Nephron (organoid): ENCODE data around the gene ZNF552.
"Not testable (repeated sequence)": the region's sequence is repeated elsewhere in the genome, so short reads cannot be mapped to it uniquely, and the experiment has no call there.

Experiments used
- H3K27ac Mint-ChIP-seq, 3 experiments: 2 replicates each; pipeline ENCODE4 v1.8.0; 2020; ENCODE audit warnings: mixed read lengths in 3 of 3, mild to moderate bottlenecking in 2 of 3, moderate library complexity in 1 of 3
- H3K27me3 Mint-ChIP-seq: 2 replicates; pipeline ENCODE4 v1.8.0; 2021; ENCODE audit warnings: low read depth, mild to moderate bottlenecking, moderate library complexity, mixed read lengths
- H3K36me3 Mint-ChIP-seq: 2 replicates; pipeline ENCODE4 v1.8.0; 2020; ENCODE audit warnings: low read depth, mixed read lengths
- H3K4me1 Mint-ChIP-seq: 2 replicates; pipeline ENCODE4 v1.8.0; 2020; ENCODE audit warnings: mixed read lengths
- H3K4me3 Mint-ChIP-seq, 3 experiments: 2 replicates each; pipeline ENCODE4 v1.8.0; 2020; ENCODE audit warnings: mild to moderate bottlenecking in 3 of 3, mixed read lengths in 3 of 3, moderate library complexity in 2 of 3
- H3K9me3 Mint-ChIP-seq: 2 replicates; pipeline ENCODE4 v1.8.0; 2020; ENCODE audit warnings: mixed read lengths
- TF ChIP-seq, protein P1 (sequence below), 3 experiments: fragments of 200-600 bp; sonication (generic); IDR thresholded peaks; one replicate each; pipeline ENCODE4 v1.5.0; 2021; ENCODE audit warnings: antibody characterized with exemption in 3 of 3; ENCODE audit not compliant: unreplicated experiment in 3 of 3

ZNF552 gene

DNA sequence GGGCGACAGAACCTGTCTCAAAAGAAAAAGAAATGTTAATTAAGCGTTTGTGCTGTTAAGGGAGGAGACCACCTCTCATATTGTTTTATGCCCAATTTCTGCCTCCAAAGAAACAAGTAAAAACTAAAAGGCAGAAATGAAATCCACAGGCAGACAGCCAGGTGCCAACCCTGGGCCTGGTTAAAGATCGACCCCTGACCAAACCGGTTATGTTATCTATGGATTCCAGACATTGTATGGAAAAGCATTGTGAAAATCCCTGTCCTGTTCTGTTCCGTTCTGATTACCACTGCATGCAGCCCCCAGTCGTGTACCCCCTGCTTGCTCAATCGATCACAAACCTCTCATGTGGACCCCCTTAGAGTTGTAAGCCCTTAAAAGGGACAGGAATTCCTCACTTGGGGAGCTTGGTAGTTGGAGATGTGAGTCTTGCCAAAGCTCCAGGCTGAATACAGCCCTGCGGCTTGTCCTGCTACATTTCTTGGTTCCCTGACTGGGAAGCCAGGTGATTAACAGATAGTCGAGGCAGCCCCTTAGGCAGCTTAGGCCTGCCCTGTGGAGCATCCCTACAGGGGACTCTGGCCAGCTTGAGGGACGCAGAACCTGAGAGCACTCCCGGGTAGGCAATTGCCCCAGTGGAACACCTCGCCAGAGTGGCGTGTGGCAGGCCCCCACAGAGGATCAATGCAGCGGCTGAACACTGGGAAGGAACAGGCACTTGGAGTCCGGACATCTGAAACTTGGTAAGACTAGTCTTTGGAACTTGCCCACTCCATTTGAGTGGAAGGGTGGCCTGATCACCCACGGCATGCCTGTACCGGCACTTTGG, 748 bp upstream of the ZNF552 start:
- Mint-ChIP-seq H3K9me3 (no peaks in the 10 kb centered on the region), H3K36me3 (peaks cover 26% of the 10 kb centered on the region), H3K4me3 (peak overlapping the region; percentile 95 to 100 (median 99)), H3K27ac (peak overlapping the region; percentile 92 to 98 (median 97)), H3K4me1 (peaks cover 55% of the 10 kb centered on the region), H3K27me3 (no peaks in the 10 kb centered on the region)
- TF ChIP-seq, protein P1, sequence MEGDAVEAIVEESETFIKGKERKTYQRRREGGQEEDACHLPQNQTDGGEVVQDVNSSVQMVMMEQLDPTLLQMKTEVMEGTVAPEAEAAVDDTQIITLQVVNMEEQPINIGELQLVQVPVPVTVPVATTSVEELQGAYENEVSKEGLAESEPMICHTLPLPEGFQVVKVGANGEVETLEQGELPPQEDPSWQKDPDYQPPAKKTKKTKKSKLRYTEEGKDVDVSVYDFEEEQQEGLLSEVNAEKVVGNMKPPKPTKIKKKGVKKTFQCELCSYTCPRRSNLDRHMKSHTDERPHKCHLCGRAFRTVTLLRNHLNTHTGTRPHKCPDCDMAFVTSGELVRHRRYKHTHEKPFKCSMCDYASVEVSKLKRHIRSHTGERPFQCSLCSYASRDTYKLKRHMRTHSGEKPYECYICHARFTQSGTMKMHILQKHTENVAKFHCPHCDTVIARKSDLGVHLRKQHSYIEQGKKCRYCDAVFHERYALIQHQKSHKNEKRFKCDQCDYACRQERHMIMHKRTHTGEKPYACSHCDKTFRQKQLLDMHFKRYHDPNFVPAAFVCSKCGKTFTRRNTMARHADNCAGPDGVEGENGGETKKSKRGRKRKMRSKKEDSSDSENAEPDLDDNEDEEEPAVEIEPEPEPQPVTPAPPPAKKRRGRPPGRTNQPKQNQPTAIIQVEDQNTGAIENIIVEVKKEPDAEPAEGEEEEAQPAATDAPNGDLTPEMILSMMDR (IDR thresholded peaks at IDR 0.05; ENCODE audit: unreplicated experiment in 3 of 3): no peak

DNA sequence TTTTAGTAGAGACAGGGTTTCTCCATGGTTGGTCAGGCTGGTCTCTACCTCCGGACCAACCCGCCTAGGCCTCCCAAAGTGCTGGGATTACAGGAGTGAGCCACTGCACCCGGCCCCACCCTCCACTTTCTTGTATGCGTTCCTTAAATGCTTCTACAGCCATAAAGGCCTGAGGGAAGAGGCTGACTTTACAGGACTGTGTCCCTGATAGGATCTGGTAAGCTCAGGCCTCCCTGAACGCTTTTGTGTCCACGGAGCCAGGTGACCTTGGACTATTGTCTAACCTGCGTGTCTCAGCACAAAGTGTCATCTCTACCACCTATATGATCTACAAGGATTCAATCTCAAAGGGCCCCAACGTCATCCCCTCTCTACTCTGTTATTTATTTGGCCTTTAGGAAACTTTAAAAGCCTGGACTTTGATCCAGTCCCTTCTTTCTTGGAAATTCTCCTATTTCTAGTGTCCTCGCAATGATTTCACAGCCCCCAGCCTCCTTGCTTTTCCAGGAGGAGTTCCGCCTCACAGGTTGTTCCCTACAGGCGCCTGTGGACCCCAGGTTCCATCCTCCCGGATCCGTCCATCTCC, 701 bp downstream of the ZNF552 start:
- no peaks in the 10 kb centered on the region for H3K9me3 Mint-ChIP-seq
- H3K27me3 Mint-ChIP-seq: no peaks in the 10 kb centered on the region
- H3K4me3 Mint-ChIP-seq: peak overlapping the region; percentile 95 to 100 (median 99)
- H3K4me1 Mint-ChIP-seq: peaks cover 42% of the 10 kb centered on the region
- TF ChIP-seq, protein P1 (IDR thresholded peaks at IDR 0.05; ENCODE audit: unreplicated experiment in 3 of 3): no peak
- H3K36me3 Mint-ChIP-seq: peaks cover 38% of the 10 kb centered on the region
- peak overlapping the region; percentile 92 to 98 (median 97) for H3K27ac Mint-ChIP-seq

DNA sequence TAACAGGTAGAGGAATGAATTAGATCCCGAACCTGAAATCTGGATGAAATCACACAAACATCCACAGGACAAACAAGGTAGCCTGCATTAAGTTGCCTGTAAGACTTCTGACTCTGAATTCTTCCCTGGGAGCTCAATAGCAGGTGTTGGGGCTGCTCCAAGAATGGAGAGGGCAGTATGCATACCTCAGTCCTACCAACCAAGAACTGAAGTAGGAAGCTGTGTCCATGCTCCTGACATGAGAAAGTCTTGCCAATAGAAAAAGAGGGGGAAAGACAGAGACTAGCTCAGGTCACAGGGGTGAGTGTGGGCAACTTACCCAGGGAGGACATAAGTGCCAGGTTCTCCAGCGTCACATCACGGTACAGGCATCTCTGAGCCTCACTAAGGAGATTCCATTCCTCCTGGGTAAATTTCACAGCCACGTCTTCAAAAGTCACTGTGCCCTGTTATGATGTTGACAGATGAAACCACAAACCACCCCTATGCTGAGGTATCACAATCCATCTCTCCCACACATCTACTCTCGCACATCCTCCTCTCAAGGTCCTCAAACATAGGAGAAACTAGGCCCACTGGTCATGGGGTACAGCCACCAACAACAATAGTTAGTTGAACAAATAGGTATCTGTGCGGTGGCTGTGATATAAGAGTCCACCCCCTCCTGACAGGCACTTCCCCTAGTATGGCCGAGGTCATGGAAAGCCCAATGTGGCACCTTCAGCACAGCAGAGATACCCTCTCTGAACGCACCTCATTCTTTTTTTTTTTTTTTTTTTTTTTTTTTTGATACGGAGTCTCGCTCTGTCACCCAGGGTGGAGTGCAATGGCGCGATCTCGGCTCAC, 1.5 kb downstream of the ZNF552 start:
- Mint-ChIP-seq H3K27ac (peak overlapping the region in 1 of 3 experiments; percentile 50), H3K4me1 (peaks cover 37% of the 10 kb centered on the region), H3K36me3 (peaks cover 42% of the 10 kb centered on the region), H3K4me3 (peak overlapping the region; percentile 73 to 100 (median 81))
- not testable (repeated sequence) for H3K9me3 Mint-ChIP-seq, H3K27me3 Mint-ChIP-seq

DNA sequence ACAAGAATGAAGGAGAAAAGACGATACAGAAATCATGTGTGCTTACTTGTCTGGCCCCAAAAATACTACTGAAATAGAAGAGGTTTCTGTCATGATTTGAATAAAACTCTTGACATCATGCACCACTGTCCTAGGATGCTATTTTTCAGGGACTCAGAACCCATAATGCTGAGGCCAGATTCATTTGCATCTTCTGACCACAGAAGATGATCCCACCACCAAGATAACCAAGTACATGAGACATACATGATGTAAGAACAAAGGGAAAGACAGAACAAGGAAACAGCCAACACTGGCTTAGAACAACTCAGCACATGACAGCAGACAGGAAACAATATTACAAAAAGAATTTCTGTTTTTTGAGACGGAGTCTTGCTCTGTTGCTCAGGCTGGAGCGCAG, 2.5 kb downstream of the ZNF552 start:
- H3K4me3 Mint-ChIP-seq: peak overlapping the region; percentile 62 to 85 (median 73)
- H3K4me1 Mint-ChIP-seq: peaks cover 37% of the 10 kb centered on the region
- H3K27ac Mint-ChIP-seq: peak overlapping the region in 1 of 3 experiments; percentile 50
- H3K36me3 Mint-ChIP-seq: peaks cover 50% of the 10 kb centered on the region
- no peaks in the 10 kb centered on the region for H3K9me3 Mint-ChIP-seq
- TF ChIP-seq, protein P1 (IDR thresholded peaks at IDR 0.05; ENCODE audit: unreplicated experiment in 3 of 3): no peak
- no peaks in the 10 kb centered on the region for H3K27me3 Mint-ChIP-seq

DNA sequence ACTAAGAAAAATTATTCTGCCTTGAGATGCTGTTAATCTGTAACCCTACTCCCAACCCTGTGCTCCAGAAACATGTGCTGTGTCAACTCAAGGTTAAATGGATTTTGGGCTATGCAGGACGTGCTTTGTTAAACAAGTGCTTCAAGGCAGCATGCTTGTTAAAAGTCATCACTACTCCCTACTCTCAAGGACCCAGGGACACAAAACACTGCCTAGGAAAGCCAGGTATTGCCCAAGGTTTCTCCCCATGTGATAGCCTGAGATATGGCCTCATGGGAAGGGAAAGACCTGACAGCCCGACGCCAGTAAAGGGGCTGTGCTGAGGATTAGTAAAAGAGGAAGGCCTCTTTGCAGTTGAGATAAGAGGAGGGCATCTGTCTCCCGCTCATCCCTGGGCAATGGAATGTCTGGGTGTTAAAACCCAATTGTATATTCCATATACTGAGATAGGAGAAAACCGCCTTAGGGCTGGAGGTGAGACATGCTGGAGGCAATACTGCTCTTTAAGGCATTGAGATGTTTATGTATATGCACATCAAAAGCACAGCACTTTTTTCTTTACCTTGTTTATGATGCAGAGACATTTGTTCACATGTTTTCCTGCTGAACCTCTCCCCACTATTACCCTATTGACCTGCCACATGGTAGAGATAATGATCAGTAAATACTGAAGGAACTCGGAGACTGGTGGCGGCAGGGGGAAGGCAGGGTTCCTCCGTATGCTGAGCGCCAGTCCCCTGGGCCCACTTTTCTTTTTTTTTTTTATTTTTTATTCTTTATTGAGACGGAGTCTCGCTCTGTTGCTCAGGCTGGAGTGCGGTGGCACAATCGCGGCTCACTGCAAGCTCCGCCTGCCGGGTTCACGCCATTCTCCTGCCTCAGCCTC, 4.1 kb downstream of the ZNF552 start:
- not testable (repeated sequence) for H3K9me3 Mint-ChIP-seq, H3K27me3 Mint-ChIP-seq
- Mint-ChIP-seq H3K4me1 (peaks cover 30% of the 10 kb centered on the region), H3K27ac (peak overlapping the region in 2 of 3 experiments; percentile 83 to 97), H3K4me3 (peak overlapping the region; percentile 50 to 63 (median 61)), H3K36me3 (peaks cover 57% of the 10 kb centered on the region)

DNA sequence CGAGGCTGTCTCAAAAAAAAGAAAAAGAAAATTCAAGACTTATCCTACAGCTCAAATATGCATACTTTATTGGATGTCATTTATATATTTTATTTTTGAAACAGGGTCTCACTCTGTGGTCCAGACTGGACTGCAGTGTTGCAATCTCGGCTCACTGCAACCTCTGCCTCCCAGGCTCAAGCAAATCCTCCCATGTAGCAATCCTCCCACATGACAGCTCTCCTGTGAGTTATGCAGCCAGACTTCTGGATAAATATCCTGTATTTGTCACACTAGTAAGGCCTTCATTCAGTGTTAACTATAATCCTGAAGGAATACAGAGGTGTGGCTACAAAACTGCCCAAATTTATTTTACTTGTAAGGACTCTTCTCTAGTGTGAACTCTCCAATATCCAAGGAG, 7.2 kb downstream of the ZNF552 start:
- no peaks in the 10 kb centered on the region for H3K27me3 Mint-ChIP-seq
- peak overlapping the region in 2 of 3 experiments; percentile 31 to 59 for H3K27ac Mint-ChIP-seq
- H3K4me3 Mint-ChIP-seq: no peak overlapping the region
- TF ChIP-seq, protein P1 (IDR thresholded peaks at IDR 0.05; ENCODE audit: unreplicated experiment in 3 of 3): no peak
- peaks cover 26% of the 10 kb centered on the region for H3K4me1 Mint-ChIP-seq
- no peaks in the 10 kb centered on the region for H3K9me3 Mint-ChIP-seq
- H3K36me3 Mint-ChIP-seq: peaks cover 50% of the 10 kb centered on the region
